ENCODE results near the gene NALCN. TPM values are rescaled to one million over a fixed set of nuclear protein-coding genes. Genes with fewer than 3 reads are reported as not detected.

Gene NALCN
- total and polyA plus RNA-seq, 2 of the 8 experiments (the other 6 are each of a cell fraction or from before 2014, with no cell fraction given), result 0.26 to 0.54 TPM

DNA sequence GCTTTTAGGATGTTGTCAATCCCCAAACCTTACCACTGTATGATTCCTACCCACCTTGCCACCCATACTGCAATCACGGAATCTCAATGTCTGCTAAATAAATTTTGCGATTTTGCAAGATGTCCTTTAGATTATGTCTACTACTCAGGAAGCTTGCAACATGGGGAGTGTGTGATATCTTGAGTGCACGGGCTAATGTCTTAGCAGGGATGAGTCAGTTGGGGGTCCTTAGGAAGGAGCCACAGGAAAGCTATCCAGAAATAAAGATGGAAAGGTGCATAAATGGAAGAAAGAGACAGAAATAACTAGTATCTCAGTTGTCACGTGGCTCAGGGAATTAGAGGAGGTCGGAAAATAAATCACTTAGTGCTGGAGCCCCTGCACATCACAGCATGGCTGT is 77.1 kb downstream of the NALCN start:
- Histone ChIP-seq H3K56ac (replicated peaks; ENCODE audit: insufficient read length, low read depth, low read length) (no peak overlapping the region), H3K79me1 (ENCODE audit: low read depth, low read length) (no peaks in the 10 kb centered on the region), H2BK20ac (ENCODE audit: low read length) (no peak overlapping the region), H3K79me2 (ENCODE audit: control insufficient read depth in 1 of 2, insufficient read depth in 2 of 2, low read length in 2 of 2) (no peaks in the 10 kb centered on the region), H3K4ac (replicated peaks; ENCODE audit: insufficient read length, low read depth, low read length) (no peak overlapping the region), H2BK12ac (ENCODE audit: low read depth, low read length) (no peak overlapping the region), H2AFZ (ENCODE audit: low read length) (no peak overlapping the region), H3K27me3 (replicated peaks in 1 of 4; ENCODE audit: control insufficient read depth in 3 of 4, extremely low read depth in 1 of 4, insufficient read depth in 3 of 4, low read length in 3 of 4) (no peaks in the 10 kb centered on the region), H3K4me3 (ENCODE audit: extremely low read depth in 1 of 4, insufficient read depth in 2 of 4, low read depth in 3 of 4, low read length in 4 of 4) (no peak overlapping the region), H3K23me2 (ENCODE audit: low read depth, low read length) (no peaks in the 10 kb centered on the region), H2BK5ac (ENCODE audit: low read depth, low read length) (no peak overlapping the region), H3K4me2 (ENCODE audit: insufficient read depth in 1 of 2, low read depth in 2 of 2, low read length in 2 of 2) (no peak overlapping the region), H3K27ac (ENCODE audit: low read depth, low read length) (no peak overlapping the region), H2AK5ac (ENCODE audit: low read depth, low read length) (no peak overlapping the region), H3K9ac (replicated peaks in 1 of 4; ENCODE audit: extremely low read depth in 1 of 4, low read depth in 3 of 4, low read length in 3 of 4) (no peak overlapping the region), H4K5ac (ENCODE audit: insufficient read length, low read depth, low read length) (no peak overlapping the region), H4K8ac (ENCODE audit: extremely low read depth, insufficient read depth, low read length) (no peak overlapping the region), H3K36me3 (ENCODE audit: control insufficient read depth in 2 of 4, insufficient read depth in 4 of 4, low read length in 3 of 4) (no peaks in the 10 kb centered on the region), H3K14ac (ENCODE audit: insufficient read length) (no peak overlapping the region), H4K20me1 (replicated peaks in 1 of 2; ENCODE audit: control insufficient read depth in 1 of 2, insufficient read depth in 2 of 2, low read length in 2 of 2) (no peaks in the 10 kb centered on the region), H3K4me1 (replicated peaks in 1 of 4; ENCODE audit: control insufficient read depth in 3 of 4, insufficient read depth in 4 of 4, low read length in 3 of 4) (no peaks in the 10 kb centered on the region), H3K18ac (ENCODE audit: extremely low read depth, low read length) (no peak overlapping the region), H2BK15ac (ENCODE audit: low read length) (no peak overlapping the region), H3K23ac (ENCODE audit: insufficient read length) (no peak overlapping the region), H3K9me3 (ENCODE audit: insufficient read depth in 2 of 2, low read depth in 1 of 2, low read length in 1 of 2) (no peaks in the 10 kb centered on the region), H4K91ac (replicated peaks; ENCODE audit: insufficient read length, low read length) (no peak overlapping the region), H2BK120ac (replicated peaks; ENCODE audit: low read depth, low read length) (no peak overlapping the region)
- POLR2A ChIA-PET (ENCODE audit: partially characterized antibody), result no interaction called here
- CTCF ChIA-PET (ENCODE audit: partially characterized antibody), result no interaction called here
- DNase-seq (ENCODE audit: low read depth in 1 of 2, low spot score in 2 of 2), result no peak
- no peak for FAIRE-seq
- 88% methylated on average over 5 of the region's 5 CpGs; no CpG with 5 or more reads in 1 of the 2 experiments for WGBS, 2 experiments (ENCODE audit: extremely low coverage in 1 of 2, insufficient coverage in 1 of 2, insufficient read length in 1 of 2, insufficient replicate concordance in 2 of 2, low coverage in 1 of 2, low lambda C conversion rate in 2 of 2, missing lambda C conversion rate in 1 of 2)
- TF ChIP-seq SP1 (IDR thresholded peaks at IDR 0.05; ENCODE audit: low read depth, low read length) (no peak), YY1 (IDR thresholded peaks at IDR 0.05; ENCODE audit: low read depth, low read length) (no peak), POLR2A (IDR thresholded peaks at IDR 0.05; ENCODE audit: control extremely low read depth in 1 of 2, low read depth in 2 of 2, low read length in 2 of 2) (no peak), TCF12 (IDR thresholded peaks at IDR 0.05; ENCODE audit: low read depth, low read length) (no peak)

All from H1 (cell line).